ENCODE data around the gene ANKRD34C.

DNA sequence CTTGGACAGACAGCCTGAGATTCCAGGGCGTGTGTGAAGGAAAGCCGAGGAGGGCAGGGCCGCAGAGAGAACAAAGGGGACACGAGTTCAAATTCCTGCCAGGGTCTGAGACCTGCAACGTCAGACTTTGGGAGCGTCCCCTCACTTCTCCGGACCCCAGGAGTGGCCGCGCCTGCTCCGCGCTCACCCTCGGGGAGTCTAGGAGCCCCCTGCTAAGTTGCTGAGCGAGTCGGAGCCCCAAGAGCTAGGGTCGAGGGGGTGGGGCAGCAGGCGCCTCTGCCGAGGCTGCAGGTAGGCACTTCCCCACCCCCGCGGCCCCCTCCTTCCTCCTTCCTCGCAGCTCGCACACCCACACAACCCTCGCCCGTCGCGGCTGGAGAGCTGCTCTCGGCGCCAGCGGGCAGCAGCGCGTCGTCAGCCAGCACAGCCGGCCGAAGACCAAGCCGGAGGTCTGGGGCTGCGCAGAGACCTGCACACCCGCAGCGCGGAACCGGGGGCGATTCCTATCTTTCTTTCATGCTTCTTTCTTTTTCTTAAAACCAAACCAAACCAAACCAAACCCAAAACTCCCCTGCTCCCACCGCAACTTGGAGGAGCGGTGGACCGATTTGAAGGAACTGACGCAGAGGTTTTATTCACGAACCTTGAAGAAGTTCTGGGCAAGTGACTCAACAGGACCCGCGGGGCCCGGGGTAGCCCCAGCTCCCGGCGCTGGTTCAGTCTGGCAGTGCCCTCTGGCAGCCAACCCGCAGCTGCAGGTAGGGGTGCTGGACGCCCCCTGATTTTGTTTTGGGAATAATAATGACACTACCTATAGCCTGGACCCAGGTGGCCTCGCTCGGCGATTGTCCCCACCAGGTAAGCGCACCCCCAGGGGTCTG, at the start of gene ANKRD34C:
- TF ChIP-seq EZH2phosphoT487 (IDR thresholded peaks at IDR 0.05; ENCODE audit: borderline replicate concordance, low read depth, low read length) = no peak
- no peak for TF ChIP-seq CTCF (conservative IDR thresholded peaks at IDR 0.05; ENCODE audit: low read length)

Data from OCI-LY7 (cell line).